ENCODE data around the gene ASB2.

ASB2 gene

DNA sequence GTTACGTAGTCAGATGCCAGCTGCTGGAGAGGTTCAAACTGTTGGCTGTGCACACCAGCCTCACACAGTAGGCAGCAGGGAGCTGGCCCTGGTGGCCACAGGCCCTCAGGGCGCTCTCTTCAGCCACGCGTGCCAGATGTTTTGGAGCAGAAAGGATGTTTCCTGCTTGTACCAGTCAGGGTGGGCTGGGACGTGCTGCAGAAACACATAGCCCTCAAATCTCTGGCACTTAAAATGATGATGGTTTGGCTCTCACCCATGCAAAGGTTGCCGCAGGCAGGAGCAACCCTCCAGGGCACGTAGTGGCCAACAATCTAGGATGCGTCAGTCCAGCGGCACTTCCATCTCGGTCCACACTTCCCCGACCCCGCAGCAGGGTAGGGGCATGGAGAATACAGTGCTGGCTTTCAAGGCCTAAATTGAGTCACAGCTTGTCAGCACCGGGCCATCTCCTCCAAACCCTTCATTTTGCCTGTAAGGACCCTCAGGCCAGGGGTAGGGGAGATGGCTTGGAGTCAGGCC lies 50.9 kb downstream of the ASB2 start:
- no peaks in the 10 kb centered on the region; the same call in 1 of the 2 replicates for H3K4me1 ChIP-seq (ENCODE audit: control insufficient read depth, insufficient read depth, low read length)
- no peak overlapping the region for H3K9ac ChIP-seq (ENCODE audit: low read length)
- H3K27ac ChIP-seq (ENCODE audit: low read depth, low read length): no peak overlapping the region
- H3K4me3 ChIP-seq (ENCODE audit: low read depth, low read length): no peak overlapping the region
- no peaks in the 10 kb centered on the region for H3K27me3 ChIP-seq (ENCODE audit: control insufficient read depth, insufficient read depth, low read length)
- no peaks in the 10 kb centered on the region for H3K36me3 ChIP-seq (ENCODE audit: control insufficient read depth, insufficient read depth, low read length)
- no peaks in the 10 kb centered on the region for H3K9me3 ChIP-seq (ENCODE audit: control insufficient read depth, insufficient read depth, low read depth, low read length)

DNA sequence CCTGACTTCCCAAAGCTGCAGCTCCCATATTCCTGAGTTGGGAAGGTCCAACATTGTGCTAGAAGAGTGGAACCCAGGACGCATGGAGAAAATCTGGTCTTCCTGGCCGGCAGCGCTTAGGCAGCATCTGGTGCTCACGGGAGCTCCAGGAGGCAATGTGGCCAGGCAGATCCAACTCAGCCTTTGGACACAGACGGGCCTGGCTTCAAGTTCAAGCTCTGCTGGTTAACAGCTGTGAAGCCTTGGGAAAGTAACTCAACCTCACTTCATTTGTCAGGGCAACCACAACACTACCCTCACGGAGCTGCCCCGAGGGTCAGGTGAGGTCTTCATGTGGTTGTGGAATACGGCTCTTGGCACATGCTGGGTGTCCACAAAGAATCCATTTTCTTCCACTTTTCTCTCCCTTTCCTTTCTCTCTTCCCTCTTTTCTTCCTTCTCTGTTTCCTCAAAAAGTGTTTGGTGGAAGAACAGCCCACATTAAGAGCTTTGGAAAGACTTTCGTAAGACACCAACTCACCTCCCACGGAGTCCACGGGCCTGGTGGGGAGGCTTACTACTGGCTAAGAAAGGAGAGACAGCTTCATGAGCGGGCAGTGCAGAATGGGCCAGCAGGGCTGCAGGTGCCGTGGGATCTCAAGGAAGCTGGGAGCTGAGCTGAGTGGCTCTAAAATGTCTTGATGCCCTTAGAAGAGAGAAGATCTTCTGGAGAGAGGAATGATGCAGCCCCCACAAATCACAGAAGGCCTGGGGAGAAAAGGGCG lies 51.6 kb downstream of the ASB2 start:
- Histone ChIP-seq H3K27me3 (ENCODE audit: control insufficient read depth, insufficient read depth, low read length) (no peaks in the 10 kb centered on the region), H3K36me3 (ENCODE audit: control insufficient read depth, insufficient read depth, low read length) (no peaks in the 10 kb centered on the region)

DNA sequence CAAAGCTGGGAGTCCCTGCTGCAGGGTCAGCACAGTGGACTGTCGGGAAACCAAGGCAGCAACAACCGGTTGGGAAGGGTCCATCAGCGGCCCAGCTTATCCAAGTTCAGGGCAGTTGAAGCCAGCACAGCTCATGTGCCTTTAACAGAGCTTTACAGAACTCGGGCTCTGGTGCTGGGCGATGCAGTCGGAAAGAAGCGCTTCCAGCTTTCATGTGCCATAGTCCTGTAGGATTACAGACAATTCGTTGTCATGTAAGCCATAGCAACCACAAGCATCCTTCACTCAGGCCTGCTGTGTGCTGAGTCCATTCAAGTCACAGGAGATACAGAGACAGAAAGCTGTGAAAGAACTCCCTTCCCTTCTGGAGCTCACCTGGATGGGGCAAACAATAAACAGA lies 52.7 kb downstream of the ASB2 start:
- Histone ChIP-seq H3K27me3 (ENCODE audit: control insufficient read depth, insufficient read depth, low read length) (no peaks in the 10 kb centered on the region), H3K9ac (ENCODE audit: low read length) (no peak overlapping the region), H3K4me1 (ENCODE audit: control insufficient read depth, insufficient read depth, low read length) (no peaks in the 10 kb centered on the region; the same call in 1 of the 2 replicates)

More for the DNA sequence above, 51.6 kb downstream of the ASB2 start:
- Histone ChIP-seq H3K27ac (ENCODE audit: low read depth, low read length) (no peak overlapping the region), H3K9me3 (ENCODE audit: control insufficient read depth, insufficient read depth, low read depth, low read length) (no peaks in the 10 kb centered on the region), H3K4me3 (ENCODE audit: low read depth, low read length) (no peak overlapping the region), H3K9ac (ENCODE audit: low read length) (no peak overlapping the region), H3K4me1 (ENCODE audit: control insufficient read depth, insufficient read depth, low read length) (no peaks in the 10 kb centered on the region; the same call in 1 of the 2 replicates)

DNA sequence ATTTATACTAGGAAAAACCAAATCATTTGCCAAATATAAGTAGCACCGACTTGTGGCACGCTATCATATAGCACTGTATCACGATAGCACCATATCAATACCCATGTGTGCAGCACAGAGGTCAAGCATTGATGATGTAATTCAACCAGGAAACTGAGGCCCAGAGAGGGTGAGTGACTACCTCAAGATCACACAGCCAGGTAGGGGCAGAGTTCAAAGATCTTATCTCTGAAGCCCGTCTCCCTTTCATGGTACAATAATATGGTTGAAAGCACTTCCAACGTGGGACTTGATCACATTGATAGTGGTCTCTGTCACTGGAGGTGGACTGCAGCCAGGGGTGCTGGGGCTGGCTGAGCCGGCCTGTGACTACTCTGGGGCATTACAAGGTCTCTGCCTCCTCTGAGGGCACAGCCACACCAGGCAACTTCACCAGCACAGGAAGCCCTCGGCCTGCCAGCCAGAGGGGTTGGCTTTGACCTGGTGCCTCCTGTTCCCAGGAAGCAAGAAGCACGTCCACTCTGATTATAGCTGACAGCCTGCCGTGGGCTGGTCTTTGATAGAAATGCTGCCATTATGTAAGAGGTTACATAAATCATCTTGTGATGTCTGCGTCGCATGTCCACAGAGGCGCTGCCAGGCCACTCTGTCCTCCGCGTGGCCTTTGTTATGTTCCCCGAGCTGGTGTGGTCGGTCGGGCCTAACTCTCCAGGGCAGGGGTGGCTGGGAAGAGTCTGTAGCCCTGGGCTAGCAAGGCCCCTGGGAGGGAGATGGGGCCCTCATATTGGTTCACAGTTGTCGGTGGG lies 55.2 kb downstream of the ASB2 start:
- no peaks in the 10 kb centered on the region for H3K36me3 ChIP-seq (ENCODE audit: control insufficient read depth, insufficient read depth, low read length)
- no peaks in the 10 kb centered on the region; the same call in 1 of the 2 replicates for H3K4me1 ChIP-seq (ENCODE audit: control insufficient read depth, insufficient read depth, low read length)
- no peaks in the 10 kb centered on the region for H3K27me3 ChIP-seq (ENCODE audit: control insufficient read depth, insufficient read depth, low read length)
- no peak overlapping the region for H3K27ac ChIP-seq (ENCODE audit: low read depth, low read length)
- no peak overlapping the region for H3K9ac ChIP-seq (ENCODE audit: low read length)
- no peak overlapping the region for H3K4me3 ChIP-seq (ENCODE audit: low read depth, low read length)
- 0 out of 2 replicates have a peak, but pooled peaks cover 5% of the 10 kb centered on the region for H3K9me3 ChIP-seq (ENCODE audit: control insufficient read depth, insufficient read depth, low read depth, low read length)

More for the DNA sequence above, 52.7 kb downstream of the ASB2 start:
- H3K9me3 ChIP-seq (ENCODE audit: control insufficient read depth, insufficient read depth, low read depth, low read length): 0 out of 2 replicates have a peak, but pooled peaks cover 5% of the 10 kb centered on the region
- H3K4me3 ChIP-seq (ENCODE audit: low read depth, low read length): no peak overlapping the region
- no peaks in the 10 kb centered on the region for H3K36me3 ChIP-seq (ENCODE audit: control insufficient read depth, insufficient read depth, low read length)
- no peak overlapping the region for H3K27ac ChIP-seq (ENCODE audit: low read depth, low read length)

DNA sequence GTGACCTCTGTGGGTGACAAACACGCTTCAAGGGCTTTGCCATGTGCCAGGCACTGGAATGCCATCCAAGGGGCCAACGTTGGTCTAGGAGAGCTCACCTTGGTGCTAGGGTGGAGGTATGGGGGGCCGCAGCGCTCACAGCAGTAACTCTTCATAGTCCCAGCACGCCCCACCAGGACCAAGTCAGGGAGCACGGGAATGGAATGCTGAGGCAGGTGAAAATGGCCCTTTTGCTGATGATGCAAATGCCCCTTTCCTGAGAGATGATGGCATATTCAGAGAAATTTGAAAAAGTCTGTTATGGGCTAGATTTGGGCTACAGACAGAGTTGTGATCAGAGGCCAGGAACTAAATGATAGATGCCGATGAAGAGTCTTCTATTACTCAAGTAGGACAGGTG lies 59.2 kb downstream of the ASB2 start:
- no peaks in the 10 kb centered on the region for H3K4me1 ChIP-seq (ENCODE audit: control insufficient read depth, insufficient read depth, low read length)

DNA sequence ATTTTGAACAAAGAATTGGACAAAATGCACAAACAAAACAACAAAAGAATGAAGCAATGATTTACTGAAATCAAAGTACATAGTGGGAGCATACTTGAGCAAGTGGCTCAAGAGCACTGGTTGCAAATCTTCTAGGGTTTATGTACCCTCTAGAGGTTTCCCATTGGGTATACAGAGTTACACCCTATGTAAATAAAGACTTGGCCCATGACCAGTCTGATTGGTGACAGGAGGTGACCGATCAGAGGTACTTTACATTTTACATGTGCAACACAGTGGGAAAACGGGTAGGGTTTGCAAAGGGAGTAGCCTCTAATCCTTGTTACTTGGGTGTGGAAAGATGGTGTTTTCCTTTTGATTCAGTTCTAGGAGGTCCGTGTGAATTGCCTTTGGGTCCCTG lies 59.9 kb downstream of the ASB2 start:
- Histone ChIP-seq H3K36me3 (ENCODE audit: control insufficient read depth, insufficient read depth, low read length) (no peaks in the 10 kb centered on the region), H3K9ac (ENCODE audit: low read length) (no peak overlapping the region), H3K9me3 (ENCODE audit: control insufficient read depth, insufficient read depth, low read depth, low read length) (0 out of 2 replicates have a peak, but pooled peaks cover 9% of the 10 kb centered on the region), H3K4me1 (ENCODE audit: control insufficient read depth, insufficient read depth, low read length) (no peaks in the 10 kb centered on the region), H3K27ac (ENCODE audit: low read depth, low read length) (no peak overlapping the region), H3K4me3 (ENCODE audit: low read depth, low read length) (no peak overlapping the region), H3K27me3 (ENCODE audit: control insufficient read depth, insufficient read depth, low read length) (no peaks in the 10 kb centered on the region)

More for the DNA sequence above, 59.2 kb downstream of the ASB2 start:
- Histone ChIP-seq H3K27ac (ENCODE audit: low read depth, low read length) (no peak overlapping the region), H3K27me3 (ENCODE audit: control insufficient read depth, insufficient read depth, low read length) (no peaks in the 10 kb centered on the region), H3K36me3 (ENCODE audit: control insufficient read depth, insufficient read depth, low read length) (no peaks in the 10 kb centered on the region), H3K9ac (ENCODE audit: low read length) (no peak overlapping the region), H3K9me3 (ENCODE audit: control insufficient read depth, insufficient read depth, low read depth, low read length) (0 out of 2 replicates have a peak, but pooled peaks cover 9% of the 10 kb centered on the region), H3K4me3 (ENCODE audit: low read depth, low read length) (no peak overlapping the region)

DNA sequence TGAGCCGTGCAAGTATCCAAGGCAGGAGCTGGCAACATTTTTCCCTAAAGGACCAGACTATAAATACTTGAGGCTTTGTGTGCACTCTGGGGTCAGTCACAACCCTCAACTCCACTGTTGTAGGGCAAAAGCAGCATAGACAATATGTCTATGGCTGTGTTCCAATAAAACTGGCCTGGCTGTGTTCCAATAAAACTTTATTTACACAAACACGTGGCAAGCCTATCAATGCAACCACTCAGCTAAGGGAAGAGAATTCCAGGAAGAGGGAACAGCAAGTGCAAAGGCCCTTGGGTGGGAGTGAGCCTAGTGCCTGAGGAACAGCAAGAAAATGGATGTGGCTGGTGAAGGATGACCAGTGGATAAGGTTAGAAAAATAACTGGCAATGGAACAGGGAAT lies 60.6 kb downstream of the ASB2 start:
- no peaks in the 10 kb centered on the region for H3K4me1 ChIP-seq (ENCODE audit: control insufficient read depth, insufficient read depth, low read length)
- H3K9me3 ChIP-seq (ENCODE audit: control insufficient read depth, insufficient read depth, low read depth, low read length): 0 out of 2 replicates have a peak, but pooled peaks cover 9% of the 10 kb centered on the region
- no peak overlapping the region for H3K27ac ChIP-seq (ENCODE audit: low read depth, low read length)
- H3K9ac ChIP-seq (ENCODE audit: low read length): no peak overlapping the region
- H3K36me3 ChIP-seq (ENCODE audit: control insufficient read depth, insufficient read depth, low read length): no peaks in the 10 kb centered on the region
- H3K27me3 ChIP-seq (ENCODE audit: control insufficient read depth, insufficient read depth, low read length): no peaks in the 10 kb centered on the region
- H3K4me3 ChIP-seq (ENCODE audit: low read depth, low read length): no peak overlapping the region

DNA sequence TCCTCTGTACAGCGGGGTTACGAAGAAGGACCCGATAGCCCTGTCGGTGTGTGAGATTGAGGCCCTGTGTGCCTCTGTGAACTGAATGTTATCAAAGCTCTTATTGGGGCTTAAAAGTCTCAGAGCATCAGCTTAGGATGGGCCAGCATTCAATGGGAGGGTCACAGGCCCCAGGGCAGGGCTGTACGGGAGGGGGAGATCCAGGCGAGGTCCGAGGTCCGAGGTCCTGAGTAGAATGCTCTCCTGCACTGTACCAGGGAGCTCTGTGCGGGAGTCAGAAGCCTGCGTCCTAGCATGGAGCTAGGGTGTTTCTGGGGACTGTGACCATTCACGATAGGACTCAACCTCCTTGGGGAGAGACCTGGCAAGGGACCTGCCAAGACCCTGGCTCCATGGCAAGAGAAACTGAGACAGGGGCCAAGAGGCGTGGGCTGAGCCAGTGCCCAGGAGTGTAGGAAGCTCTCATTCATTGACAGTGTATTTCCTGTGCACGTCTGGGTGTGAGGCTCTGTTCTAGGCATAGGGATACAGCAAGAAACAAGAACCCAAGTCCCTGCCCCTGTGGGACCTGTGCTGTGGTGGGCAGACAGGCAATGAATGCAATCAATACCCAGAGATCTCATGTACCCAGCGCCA lies 61.2 kb downstream of the ASB2 start:
- Histone ChIP-seq H3K4me1 (ENCODE audit: control insufficient read depth, insufficient read depth, low read length) (no peaks in the 10 kb centered on the region), H3K4me3 (ENCODE audit: low read depth, low read length) (no peak overlapping the region), H3K27me3 (ENCODE audit: control insufficient read depth, insufficient read depth, low read length) (no peaks in the 10 kb centered on the region), H3K9ac (ENCODE audit: low read length) (no peak overlapping the region), H3K9me3 (ENCODE audit: control insufficient read depth, insufficient read depth, low read depth, low read length) (0 out of 2 replicates have a peak, but pooled peaks cover 9% of the 10 kb centered on the region), H3K36me3 (ENCODE audit: control insufficient read depth, insufficient read depth, low read length) (no peaks in the 10 kb centered on the region), H3K27ac (ENCODE audit: low read depth, low read length) (no peak overlapping the region)

DNA sequence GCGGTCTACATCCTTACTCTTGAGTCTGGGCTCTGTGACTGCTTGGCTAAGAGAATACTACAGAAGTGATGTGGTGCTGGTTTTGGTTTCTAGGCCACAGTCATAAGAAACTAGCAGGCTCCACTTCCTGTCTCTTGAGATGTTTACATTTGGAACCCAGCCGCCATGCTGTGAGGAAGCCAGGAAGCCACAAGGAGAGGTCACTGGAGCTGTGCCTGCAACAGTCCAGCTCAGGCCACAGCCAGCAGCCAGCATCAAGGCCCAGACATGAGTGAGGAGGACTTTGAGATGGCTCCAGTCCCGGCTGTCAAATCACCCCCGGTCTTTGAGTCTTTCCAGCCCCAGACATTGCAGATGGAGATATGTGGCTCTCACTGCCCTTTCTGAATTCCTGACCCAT lies 62.1 kb downstream of the ASB2 start:
- H3K4me1 ChIP-seq (ENCODE audit: control insufficient read depth, insufficient read depth, low read length): no peaks in the 10 kb centered on the region
- no peak overlapping the region for H3K27ac ChIP-seq (ENCODE audit: low read depth, low read length)
- no peaks in the 10 kb centered on the region for H3K36me3 ChIP-seq (ENCODE audit: control insufficient read depth, insufficient read depth, low read length)
- no peaks in the 10 kb centered on the region for H3K27me3 ChIP-seq (ENCODE audit: control insufficient read depth, insufficient read depth, low read length)
- no peak overlapping the region for H3K4me3 ChIP-seq (ENCODE audit: low read depth, low read length)
- no peak overlapping the region for H3K9ac ChIP-seq (ENCODE audit: low read length)
- 0 out of 2 replicates have a peak, but pooled peaks cover 7% of the 10 kb centered on the region for H3K9me3 ChIP-seq (ENCODE audit: control insufficient read depth, insufficient read depth, low read depth, low read length)

DNA sequence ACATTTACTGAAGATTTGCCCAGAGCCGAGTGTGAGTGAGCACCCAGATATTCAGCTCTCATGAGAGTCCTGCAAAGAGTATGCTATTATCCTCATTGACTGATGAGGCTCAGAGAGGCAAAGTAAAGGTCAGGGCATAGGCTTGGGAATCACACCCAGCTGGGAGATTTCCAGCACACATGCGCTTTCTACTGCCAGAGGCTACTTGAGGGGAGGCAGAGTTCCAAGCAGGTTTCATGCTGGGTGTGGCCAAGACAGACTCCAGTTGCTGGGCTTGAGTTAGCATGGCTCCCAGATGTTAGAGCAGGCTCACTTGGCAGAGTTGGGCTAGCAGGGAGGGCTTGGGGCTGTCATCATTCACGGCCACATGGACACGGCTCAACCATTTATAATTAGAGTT lies 63.6 kb downstream of the ASB2 start:
- Histone ChIP-seq H3K27ac (ENCODE audit: low read depth, low read length) (no peak overlapping the region), H3K9ac (ENCODE audit: low read length) (no peak overlapping the region), H3K4me3 (ENCODE audit: low read depth, low read length) (no peak overlapping the region), H3K9me3 (ENCODE audit: control insufficient read depth, insufficient read depth, low read depth, low read length) (0 out of 2 replicates have a peak, but pooled peaks cover 4% of the 10 kb centered on the region), H3K27me3 (ENCODE audit: control insufficient read depth, insufficient read depth, low read length) (no peaks in the 10 kb centered on the region), H3K4me1 (ENCODE audit: control insufficient read depth, insufficient read depth, low read length) (no peaks in the 10 kb centered on the region), H3K36me3 (ENCODE audit: control insufficient read depth, insufficient read depth, low read length) (no peaks in the 10 kb centered on the region)

Data from HUES6 (cell line).